AG10803 (cell line): ENCODE measurements around the gene LEMD2.

Source experiments
- DNase-seq: peaks from one replicate; pipeline ENCODE4 v3.0.0; 2010; ENCODE audit warnings: low read depth
- H3K4me3 ChIP-seq: 2 replicates; pipeline ENCODE4 v1.5.1; 2011; ENCODE audit warnings: mild to moderate bottlenecking, low read length, control low read depth
- TF ChIP-seq, protein P1 (sequence below): conservative IDR thresholded peaks from 2 replicates; pipeline ENCODE4 v1.5.1; 2011; ENCODE audit warnings: mild to moderate bottlenecking, low read length, control low read depth, inconsistent platforms

The LEMD2 gene

GRCh38 chr6:33823806-33824205 lies 34.9 kb upstream of the LEMD2 start:
- no peak overlapping the region for H3K4me3 ChIP-seq
- no peak for DNase-seq
- TF ChIP-seq, protein P1, sequence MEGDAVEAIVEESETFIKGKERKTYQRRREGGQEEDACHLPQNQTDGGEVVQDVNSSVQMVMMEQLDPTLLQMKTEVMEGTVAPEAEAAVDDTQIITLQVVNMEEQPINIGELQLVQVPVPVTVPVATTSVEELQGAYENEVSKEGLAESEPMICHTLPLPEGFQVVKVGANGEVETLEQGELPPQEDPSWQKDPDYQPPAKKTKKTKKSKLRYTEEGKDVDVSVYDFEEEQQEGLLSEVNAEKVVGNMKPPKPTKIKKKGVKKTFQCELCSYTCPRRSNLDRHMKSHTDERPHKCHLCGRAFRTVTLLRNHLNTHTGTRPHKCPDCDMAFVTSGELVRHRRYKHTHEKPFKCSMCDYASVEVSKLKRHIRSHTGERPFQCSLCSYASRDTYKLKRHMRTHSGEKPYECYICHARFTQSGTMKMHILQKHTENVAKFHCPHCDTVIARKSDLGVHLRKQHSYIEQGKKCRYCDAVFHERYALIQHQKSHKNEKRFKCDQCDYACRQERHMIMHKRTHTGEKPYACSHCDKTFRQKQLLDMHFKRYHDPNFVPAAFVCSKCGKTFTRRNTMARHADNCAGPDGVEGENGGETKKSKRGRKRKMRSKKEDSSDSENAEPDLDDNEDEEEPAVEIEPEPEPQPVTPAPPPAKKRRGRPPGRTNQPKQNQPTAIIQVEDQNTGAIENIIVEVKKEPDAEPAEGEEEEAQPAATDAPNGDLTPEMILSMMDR: no peak

GRCh38 chr6:33822575-33823395 lies 33.9 kb upstream of the LEMD2 start:
- TF ChIP-seq, protein P1: peak; percentile 24; the same call in 1 of the 2 replicates
- no peak for DNase-seq
- H3K4me3 ChIP-seq: no peak overlapping the region

GRCh38 chr6:33820784-33821520 lies 32.0 kb upstream of the LEMD2 start:
- no peak for DNase-seq
- TF ChIP-seq, protein P1: no peak
- no peak overlapping the region for H3K4me3 ChIP-seq

DNA sequence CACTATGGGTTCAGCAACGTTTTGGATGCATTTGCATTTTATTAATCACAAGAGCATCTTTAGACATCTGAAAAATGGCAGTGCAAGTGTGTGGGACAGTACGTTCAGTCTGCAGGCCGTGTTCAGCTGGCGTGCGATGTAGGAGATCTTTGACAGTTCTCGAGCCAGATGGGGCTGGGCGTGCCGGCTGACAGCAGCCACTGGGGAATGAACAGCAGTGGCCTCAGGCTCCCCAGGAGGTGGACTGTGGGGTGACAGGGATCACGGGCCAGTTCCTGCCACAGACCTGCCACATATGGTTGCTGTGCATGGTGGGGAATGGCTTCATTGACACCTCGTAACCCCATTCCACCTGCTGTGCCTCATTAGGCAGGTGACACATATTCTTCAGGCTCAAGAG lies 31.3 kb upstream of the LEMD2 start:
- H3K4me3 ChIP-seq: no peak overlapping the region
- TF ChIP-seq, protein P1: no peak
- DNase-seq: no peak

- no peak for DNase-seq
- TF ChIP-seq, protein P1: no peak
- H3K4me3 ChIP-seq: no peak overlapping the region
Observed at GRCh38 chr6:33819021-33819420, 30.1 kb upstream of the LEMD2 start.

DNA sequence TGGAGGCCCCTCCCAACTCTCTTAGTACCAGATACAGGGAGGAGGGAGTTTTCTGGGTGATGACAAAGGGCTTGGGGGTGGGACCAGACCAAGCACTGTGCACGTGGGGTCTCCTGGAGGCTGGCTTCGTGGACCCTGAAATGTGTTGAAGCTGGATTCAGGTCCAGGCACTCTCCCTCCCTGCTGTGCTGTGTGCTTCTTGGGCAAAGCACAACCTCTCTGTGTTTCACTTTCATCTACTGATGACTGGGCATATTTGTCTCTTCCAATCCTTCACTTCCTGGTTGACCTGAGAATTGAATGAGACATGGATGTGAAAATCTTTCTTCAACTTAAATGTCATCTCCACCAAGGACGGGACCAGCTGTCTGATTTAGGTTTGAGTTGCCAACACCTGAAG lies 29.4 kb upstream of the LEMD2 start:
- TF ChIP-seq, protein P1: no peak
- no peak overlapping the region for H3K4me3 ChIP-seq
- no peak for DNase-seq
